Endothelial cell (in vitro differentiated cells): ENCODE data around the gene STK40. TPM values are rescaled to one million over a fixed set of nuclear protein-coding genes. Genes with fewer than 3 reads are reported as not detected.

Experiments
- DNase-seq: peaks from one replicate; pipeline ENCODE4 v3.0.0; 2021; ENCODE audit warnings: low spot score
- H3K27ac Mint-ChIP-seq: one replicate; pipeline ENCODE4 v1.8.0; 2021; ENCODE audit warnings: mixed read lengths, inconsistent platforms; ENCODE audit not compliant: unreplicated experiment
- H3K27me3 Mint-ChIP-seq: one replicate; pipeline ENCODE4 v1.8.0; 2021; ENCODE audit warnings: mild to moderate bottlenecking, moderate library complexity, mixed read lengths, inconsistent platforms; ENCODE audit not compliant: unreplicated experiment
- H3K36me3 Mint-ChIP-seq: one replicate; pipeline ENCODE4 v1.8.0; 2021; ENCODE audit warnings: mild to moderate bottlenecking, low read depth, mixed read lengths, inconsistent platforms; ENCODE audit not compliant: unreplicated experiment
- H3K4me1 Mint-ChIP-seq: one replicate; pipeline ENCODE4 v1.8.0; 2021; ENCODE audit warnings: mild to moderate bottlenecking, mixed read lengths, inconsistent platforms; ENCODE audit not compliant: unreplicated experiment
- H3K4me3 Mint-ChIP-seq: one replicate; pipeline ENCODE4 v1.8.0; 2021; ENCODE audit warnings: mild to moderate bottlenecking, mixed read lengths, inconsistent platforms; ENCODE audit not compliant: unreplicated experiment
- H3K9me3 Mint-ChIP-seq: one replicate; pipeline ENCODE4 v1.8.0; 2021; ENCODE audit warnings: mixed read lengths, inconsistent platforms; ENCODE audit not compliant: unreplicated experiment
- CTCF ChIP-seq: fragments of 200-600 bp; sonication (generic); IDR thresholded peaks from one replicate; pipeline ENCODE4 v1.5.0; 2021; ENCODE audit warnings: antibody characterized with exemption; ENCODE audit not compliant: unreplicated experiment
- total RNA-seq: library from RNA; stranded (reverse); fragmentation: NEBNext Ultra II Directional; extraction: Animal tissue kit (Norgen Biotek cat#: 25700); gene quantifications from one replicate; pipeline ENCODE4 v1.2.1, GENCODE V29; 2021; ENCODE audit not compliant: unreplicated experiment

The STK40 gene
- total RNA-seq, 1 donor from 2014 or later, result 37.3 TPM

GRCh38 chr1:36301220-36301619, 84.5 kb downstream of the STK40 start:
- DNase-seq, result no peak
- Mint-ChIP-seq H3K4me3 (peak overlapping the region; percentile 27), H3K9me3 (no peaks in the 10 kb centered on the region), H3K27me3 (peaks cover 9% of the 10 kb centered on the region), H3K4me1 (peaks cover 10% of the 10 kb centered on the region), H3K36me3 (peaks cover 42% of the 10 kb centered on the region), H3K27ac (no peak overlapping the region)
- no peak for TF ChIP-seq CTCF

- TF ChIP-seq CTCF, result no peak
- Mint-ChIP-seq H3K4me3 (peak overlapping the region; percentile 33), H3K27me3 (peaks cover 9% of the 10 kb centered on the region), H3K36me3 (peaks cover 44% of the 10 kb centered on the region), H3K9me3 (no peaks in the 10 kb centered on the region), H3K4me1 (peaks cover 9% of the 10 kb centered on the region), H3K27ac (peak overlapping the region; percentile 4)
- no peak for DNase-seq
Observed at GRCh38 chr1:36300526-36300925, 85.2 kb downstream of the STK40 start.

DNA sequence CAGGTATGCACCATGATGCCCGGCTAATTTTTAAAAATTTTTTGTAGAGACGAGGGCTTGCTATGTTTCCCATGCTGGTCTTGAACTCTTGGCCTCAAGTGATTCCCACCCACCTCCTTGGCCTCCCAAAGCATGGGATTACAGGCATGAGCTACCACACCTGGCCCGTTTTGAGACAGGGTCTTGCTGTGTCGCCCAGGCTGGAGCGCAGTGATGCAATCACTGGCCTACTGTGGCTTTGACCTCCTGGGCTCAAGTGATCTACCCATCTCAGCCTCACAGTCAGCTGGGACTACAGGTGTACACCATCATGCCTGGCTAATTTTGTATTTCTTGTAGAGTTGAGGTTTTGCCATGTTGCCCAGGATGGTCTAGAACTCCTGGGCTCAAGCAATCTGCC, 87.1 kb downstream of the STK40 start:
- Mint-ChIP-seq H3K9me3 (no peaks in the 10 kb centered on the region), H3K4me1 (peaks cover 11% of the 10 kb centered on the region), H3K36me3 (peaks cover 51% of the 10 kb centered on the region), H3K4me3 (no peak overlapping the region), H3K27ac (no peak overlapping the region), H3K27me3 (peaks cover 5% of the 10 kb centered on the region)
- TF ChIP-seq CTCF, result no peak
- DNase-seq, result no peak

DNA sequence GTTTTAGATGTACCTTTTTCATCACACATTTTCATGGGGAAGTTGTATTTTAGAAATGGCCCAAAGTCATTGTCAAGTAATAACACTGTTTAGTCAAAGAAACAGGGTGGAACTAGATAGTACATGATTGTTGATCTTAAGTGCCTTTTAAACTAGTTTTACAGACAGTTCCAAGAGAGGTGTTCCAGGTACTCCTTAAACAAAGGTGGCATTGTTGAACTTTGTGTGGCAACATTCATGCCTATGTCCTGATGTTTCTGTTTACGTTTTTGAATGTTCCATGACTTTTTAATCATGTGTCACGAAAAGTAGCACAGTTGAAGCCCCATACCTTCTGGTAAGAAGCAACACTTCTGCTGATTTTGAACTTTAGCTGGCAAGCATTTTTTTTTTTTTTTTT, 88.7 kb downstream of the STK40 start:
- H3K36me3 Mint-ChIP-seq, result peaks cover 45% of the 10 kb centered on the region
- no peak for TF ChIP-seq CTCF
- no peaks in the 10 kb centered on the region for H3K9me3 Mint-ChIP-seq
- no peak overlapping the region for H3K4me3 Mint-ChIP-seq
- no peak for DNase-seq
- H3K27me3 Mint-ChIP-seq, result peaks cover 4% of the 10 kb centered on the region
- H3K27ac Mint-ChIP-seq, result no peak overlapping the region
- H3K4me1 Mint-ChIP-seq, result peaks cover 11% of the 10 kb centered on the region

- Mint-ChIP-seq H3K27me3 (peaks cover under 1% of the 10 kb centered on the region), H3K36me3 (peaks cover 42% of the 10 kb centered on the region), H3K4me1 (peaks cover 11% of the 10 kb centered on the region), H3K9me3 (no peaks in the 10 kb centered on the region), H3K27ac (peak overlapping the region; percentile 53), H3K4me3 (no peak overlapping the region)
- TF ChIP-seq CTCF, result no peak
- DNase-seq, result no peak
Observed at GRCh38 chr1:36295390-36295789, 90.3 kb downstream of the STK40 start.

Other genes starting within 250 kb of the STK40 start
- 50.7 TPM for gene TRAPPC3, start 236.4 kb downstream of the STK40 start, total RNA-seq
- gene MAP7D1, start 229.8 kb downstream of the STK40 start, total RNA-seq, result 189 TPM
- 129 TPM for gene THRAP3, start 161.5 kb downstream of the STK40 start, total RNA-seq
- gene SH3D21, start 79.6 kb downstream of the STK40 start, total RNA-seq, result 4.8 TPM
- 87.9 TPM for gene EVA1B, start 62.3 kb downstream of the STK40 start, total RNA-seq
- gene LSM10, start 12.0 kb upstream of the STK40 start, total RNA-seq, result 22.3 TPM
- 5.1 TPM for gene OSCP1, start 64.5 kb upstream of the STK40 start, total RNA-seq
- gene MRPS15, start 78.5 kb upstream of the STK40 start, total RNA-seq, result 78.8 TPM
- 1.4 TPM for gene CSF3R, start 97.0 kb upstream of the STK40 start, total RNA-seq